ENCODE data around the gene SACM1L. TPM values are rescaled to one million over a fixed set of nuclear protein-coding genes. Genes with fewer than 3 reads are reported as not detected.
A peak's percentile ranks its signal among the peaks of the same experiment; 100 is the strongest.

Gene SACM1L
- total RNA-seq, 1 donor from 2014 or later = 24.0 TPM

GRCh38 chr3:45647148-45647619, 42.0 kb upstream of the SACM1L start:
- Histone ChIP-seq H3K27me3 (ENCODE audit: control insufficient read depth in 3 of 3, insufficient read depth in 3 of 3, low read length in 3 of 3) (no peaks in the 10 kb centered on the region), H3K4me1 (ENCODE audit: control insufficient read depth in 3 of 3, insufficient read depth in 3 of 3, low read length in 3 of 3) (peaks cover 20 to 52% (median 45%) of the 10 kb centered on the region in 3 donors), H3K9me3 (ENCODE audit: control insufficient read depth in 3 of 3, low read length in 3 of 3) (no peaks in the 10 kb centered on the region), H3K9ac (ENCODE audit: low read depth in 1 of 3, low read length in 3 of 3) (peak overlapping the region in 2 of 3 donors; percentile 1 to 40), H3K27ac (ENCODE audit: low read depth, low read length) (peak overlapping the region; percentile 77), H3K4me3 (ENCODE audit: low read length in 3 of 3) (no peak overlapping the region), H3K36me3 (ENCODE audit: control insufficient read depth in 3 of 3, insufficient read depth in 3 of 3, low read length in 3 of 3) (no peaks in the 10 kb centered on the region)

- Histone ChIP-seq H3K36me3 (ENCODE audit: control insufficient read depth in 3 of 3, insufficient read depth in 3 of 3, low read length in 3 of 3) (no peaks in the 10 kb centered on the region), H3K27me3 (ENCODE audit: control insufficient read depth in 3 of 3, insufficient read depth in 3 of 3, low read length in 3 of 3) (no peaks in the 10 kb centered on the region), H3K4me1 (ENCODE audit: control insufficient read depth in 3 of 3, insufficient read depth in 3 of 3, low read length in 3 of 3) (peaks cover 23 to 35% (median 26%) of the 10 kb centered on the region in 3 donors), H3K27ac (ENCODE audit: low read depth, low read length) (no peak overlapping the region), H3K4me3 (ENCODE audit: low read length in 3 of 3) (no peak overlapping the region), H3K9ac (ENCODE audit: low read depth in 1 of 3, low read length in 3 of 3) (peak overlapping the region in 1 of 3 donors; percentile 27), H3K9me3 (ENCODE audit: control insufficient read depth in 3 of 3, low read length in 3 of 3) (no peaks in the 10 kb centered on the region)
Measured at GRCh38 chr3:45653205-45653604, 36.0 kb upstream of the SACM1L start.

GRCh38 chr3:45654397-45654944, 34.7 kb upstream of the SACM1L start:
- H3K4me1 ChIP-seq (ENCODE audit: control insufficient read depth in 3 of 3, insufficient read depth in 3 of 3, low read length in 3 of 3) = peaks cover 23 to 35% (median 26%) of the 10 kb centered on the region in 3 donors
- no peak overlapping the region for H3K4me3 ChIP-seq (ENCODE audit: low read length in 3 of 3)
- H3K27ac ChIP-seq (ENCODE audit: low read depth, low read length) = peak overlapping the region; percentile 30
- peak overlapping the region in 1 of 3 donors; percentile 50 for H3K9ac ChIP-seq (ENCODE audit: low read depth in 1 of 3, low read length in 3 of 3)
- H3K27me3 ChIP-seq (ENCODE audit: control insufficient read depth in 3 of 3, insufficient read depth in 3 of 3, low read length in 3 of 3) = no peaks in the 10 kb centered on the region
- H3K36me3 ChIP-seq (ENCODE audit: control insufficient read depth in 3 of 3, insufficient read depth in 3 of 3, low read length in 3 of 3) = no peaks in the 10 kb centered on the region
- no peaks in the 10 kb centered on the region for H3K9me3 ChIP-seq (ENCODE audit: control insufficient read depth in 3 of 3, low read length in 3 of 3)

GRCh38 chr3:45655906-45656305, 33.3 kb upstream of the SACM1L start:
- Histone ChIP-seq H3K9ac (ENCODE audit: low read depth in 1 of 3, low read length in 3 of 3) (no peak overlapping the region), H3K27ac (ENCODE audit: low read depth, low read length) (no peak overlapping the region), H3K27me3 (ENCODE audit: control insufficient read depth in 3 of 3, insufficient read depth in 3 of 3, low read length in 3 of 3) (no peaks in the 10 kb centered on the region), H3K4me1 (ENCODE audit: control insufficient read depth in 3 of 3, insufficient read depth in 3 of 3, low read length in 3 of 3) (peaks cover 23 to 38% (median 26%) of the 10 kb centered on the region in 3 donors), H3K36me3 (ENCODE audit: control insufficient read depth in 3 of 3, insufficient read depth in 3 of 3, low read length in 3 of 3) (no peaks in the 10 kb centered on the region), H3K4me3 (ENCODE audit: low read length in 3 of 3) (no peak overlapping the region), H3K9me3 (ENCODE audit: control insufficient read depth in 3 of 3, low read length in 3 of 3) (no peaks in the 10 kb centered on the region)

- peaks cover 23 to 38% (median 26%) of the 10 kb centered on the region in 3 donors for H3K4me1 ChIP-seq (ENCODE audit: control insufficient read depth in 3 of 3, insufficient read depth in 3 of 3, low read length in 3 of 3)
- H3K9me3 ChIP-seq (ENCODE audit: control insufficient read depth in 3 of 3, low read length in 3 of 3) = no peaks in the 10 kb centered on the region
- H3K36me3 ChIP-seq (ENCODE audit: control insufficient read depth in 3 of 3, insufficient read depth in 3 of 3, low read length in 3 of 3) = no peaks in the 10 kb centered on the region
- H3K27me3 ChIP-seq (ENCODE audit: control insufficient read depth in 3 of 3, insufficient read depth in 3 of 3, low read length in 3 of 3) = no peaks in the 10 kb centered on the region
- no peak overlapping the region for H3K27ac ChIP-seq (ENCODE audit: low read depth, low read length)
- no peak overlapping the region for H3K4me3 ChIP-seq (ENCODE audit: low read length in 3 of 3)
- no peak overlapping the region for H3K9ac ChIP-seq (ENCODE audit: low read depth in 1 of 3, low read length in 3 of 3)
Measured at GRCh38 chr3:45656575-45657363, 32.4 kb upstream of the SACM1L start.

GRCh38 chr3:45657853-45658252, 31.3 kb upstream of the SACM1L start:
- Histone ChIP-seq H3K27ac (ENCODE audit: low read depth, low read length) (no peak overlapping the region), H3K4me1 (ENCODE audit: control insufficient read depth in 3 of 3, insufficient read depth in 3 of 3, low read length in 3 of 3) (peaks cover 20 to 33% (median 20%) of the 10 kb centered on the region in 3 donors), H3K9me3 (ENCODE audit: control insufficient read depth in 3 of 3, low read length in 3 of 3) (no peaks in the 10 kb centered on the region), H3K4me3 (ENCODE audit: low read length in 3 of 3) (no peak overlapping the region), H3K27me3 (ENCODE audit: control insufficient read depth in 3 of 3, insufficient read depth in 3 of 3, low read length in 3 of 3) (no peaks in the 10 kb centered on the region), H3K36me3 (ENCODE audit: control insufficient read depth in 3 of 3, insufficient read depth in 3 of 3, low read length in 3 of 3) (no peaks in the 10 kb centered on the region), H3K9ac (ENCODE audit: low read depth in 1 of 3, low read length in 3 of 3) (no peak overlapping the region)

GRCh38 chr3:45659661-45660566, 29.3 kb upstream of the SACM1L start:
- no peak overlapping the region for H3K4me3 ChIP-seq (ENCODE audit: low read length in 3 of 3)
- H3K27me3 ChIP-seq (ENCODE audit: control insufficient read depth in 3 of 3, insufficient read depth in 3 of 3, low read length in 3 of 3) = no peaks in the 10 kb centered on the region
- H3K9ac ChIP-seq (ENCODE audit: low read depth in 1 of 3, low read length in 3 of 3) = no peak overlapping the region
- peaks cover 12 to 27% (median 15%) of the 10 kb centered on the region in 3 donors for H3K4me1 ChIP-seq (ENCODE audit: control insufficient read depth in 3 of 3, insufficient read depth in 3 of 3, low read length in 3 of 3)
- H3K36me3 ChIP-seq (ENCODE audit: control insufficient read depth in 3 of 3, insufficient read depth in 3 of 3, low read length in 3 of 3) = no peaks in the 10 kb centered on the region
- no peak overlapping the region for H3K27ac ChIP-seq (ENCODE audit: low read depth, low read length)
- H3K9me3 ChIP-seq (ENCODE audit: control insufficient read depth in 3 of 3, low read length in 3 of 3) = no peaks in the 10 kb centered on the region

GRCh38 chr3:45660567-45660901, 28.7 kb upstream of the SACM1L start:
- Histone ChIP-seq H3K27ac (ENCODE audit: low read depth, low read length) (no peak overlapping the region), H3K9ac (ENCODE audit: low read depth in 1 of 3, low read length in 3 of 3) (no peak overlapping the region), H3K4me1 (ENCODE audit: control insufficient read depth in 3 of 3, insufficient read depth in 3 of 3, low read length in 3 of 3) (peaks cover 17 to 28% (median 18%) of the 10 kb centered on the region in 3 donors), H3K4me3 (ENCODE audit: low read length in 3 of 3) (no peak overlapping the region), H3K27me3 (ENCODE audit: control insufficient read depth in 3 of 3, insufficient read depth in 3 of 3, low read length in 3 of 3) (no peaks in the 10 kb centered on the region), H3K36me3 (ENCODE audit: control insufficient read depth in 3 of 3, insufficient read depth in 3 of 3, low read length in 3 of 3) (peaks cover 0 to under 1% (median 0%) of the 10 kb centered on the region in 3 donors), H3K9me3 (ENCODE audit: control insufficient read depth in 3 of 3, low read length in 3 of 3) (no peaks in the 10 kb centered on the region)

- peaks cover 20 to 37% (median 34%) of the 10 kb centered on the region in 3 donors for H3K4me1 ChIP-seq (ENCODE audit: control insufficient read depth in 3 of 3, insufficient read depth in 3 of 3, low read length in 3 of 3)
- no peaks in the 10 kb centered on the region for H3K27me3 ChIP-seq (ENCODE audit: control insufficient read depth in 3 of 3, insufficient read depth in 3 of 3, low read length in 3 of 3)
- H3K4me3 ChIP-seq (ENCODE audit: low read length in 3 of 3) = peak overlapping the region; percentile 3 to 48 (median 36)
- H3K9ac ChIP-seq (ENCODE audit: low read depth in 1 of 3, low read length in 3 of 3) = peak overlapping the region in 1 of 3 donors; percentile 18
- no peak overlapping the region for H3K27ac ChIP-seq (ENCODE audit: low read depth, low read length)
- peaks cover 5 to 18% (median 13%) of the 10 kb centered on the region in 3 donors for H3K36me3 ChIP-seq (ENCODE audit: control insufficient read depth in 3 of 3, insufficient read depth in 3 of 3, low read length in 3 of 3)
- no peaks in the 10 kb centered on the region for H3K9me3 ChIP-seq (ENCODE audit: control insufficient read depth in 3 of 3, low read length in 3 of 3)
Measured at GRCh38 chr3:45664578-45664977, 24.6 kb upstream of the SACM1L start.

Measured in skeletal muscle tissue (tissue), 4 donors.